ENCODE measurements around the gene MXD3. TPM values are rescaled to one million over a fixed set of nuclear protein-coding genes. Genes with fewer than 3 reads are reported as not detected.

The MXD3 gene
- total and polyA plus RNA-seq, 2 experiments from 2014 or later = 9.9 to 11.6 TPM

- no peak for TF ChIP-seq STAT1 (IDR thresholded peaks at IDR 0.05; ENCODE audit: unreplicated experiment)
- TF ChIP-seq ZNF114 (CRISPR knock-in tag; IDR thresholded peaks at IDR 0.05) = no peak
- TF ChIP-seq REST (IDR thresholded peaks at IDR 0.05; ENCODE audit: unreplicated experiment) = no peak
- ATAC-seq (no peak), DNase-seq (ENCODE audit: low spot score) (no peak)
- Mint-ChIP-seq H3K36me3 (ENCODE audit: low read depth) (peaks cover 84% of the 10 kb centered on the region), H3K27me3 (ENCODE audit: insufficient read depth, low read depth, poor library complexity) (no peaks in the 10 kb centered on the region), H3K9me3 (no peaks in the 10 kb centered on the region), H3K4me1 (no peaks in the 10 kb centered on the region), H3K27ac (no peak overlapping the region), H3K4me3 (no peak overlapping the region)
- H3F3A ChIP-seq (replicated peaks; ENCODE audit: low read depth) = peaks cover 11% of the 10 kb centered on the region; the same call in 1 of the 2 replicates
- H2AFZ ChIP-seq = no peak overlapping the region
- no peak overlapping the region for H3K4me3 ChIP-seq
- no peaks in the 10 kb centered on the region for H3K4me1 ChIP-seq (ENCODE audit: insufficient read depth)
- H4K20me1 ChIP-seq (replicated peaks; ENCODE audit: insufficient read depth) = peaks cover 17% of the 10 kb centered on the region
- H3K27ac ChIP-seq (ENCODE audit: low read depth) = no peak overlapping the region
- no peaks in the 10 kb centered on the region for H3K9me2 ChIP-seq (ENCODE audit: insufficient read depth)
- H3K4me2 ChIP-seq = no peak overlapping the region
- no peaks in the 10 kb centered on the region for H3K27me3 ChIP-seq (ENCODE audit: insufficient read depth)
- H3K36me3 ChIP-seq (ENCODE audit: insufficient read depth) = peaks cover 65% of the 10 kb centered on the region
- H3K79me2 ChIP-seq (replicated peaks; ENCODE audit: insufficient read depth) = 0 out of 2 replicates have a peak, but pooled peaks cover 4% of the 10 kb centered on the region
These were observed 34.8 kb downstream of the MXD3 start for GRCh38 chr5:177276886-177277285.

GRCh38 chr5:177275883-177276282, 35.8 kb downstream of the MXD3 start:
- Histone ChIP-seq H3K27me3 (ENCODE audit: insufficient read depth) (no peaks in the 10 kb centered on the region), H2AFZ (no peak overlapping the region), H3K27ac (ENCODE audit: low read depth) (no peak overlapping the region), H3K36me3 (ENCODE audit: insufficient read depth) (peaks cover 62% of the 10 kb centered on the region), H3K9me2 (ENCODE audit: insufficient read depth) (no peaks in the 10 kb centered on the region), H4K20me1 (replicated peaks; ENCODE audit: insufficient read depth) (peaks cover 16% of the 10 kb centered on the region), H3F3A (replicated peaks; ENCODE audit: low read depth) (peaks cover 11% of the 10 kb centered on the region; the same call in 1 of the 2 replicates), H3K4me1 (ENCODE audit: insufficient read depth) (no peaks in the 10 kb centered on the region), H3K79me2 (replicated peaks; ENCODE audit: insufficient read depth) (peaks cover 4% of the 10 kb centered on the region; the same call in 1 of the 2 replicates), H3K4me2 (no peak overlapping the region), H3K4me3 (no peak overlapping the region)
- Mint-ChIP-seq H3K27ac (no peak overlapping the region), H3K4me3 (no peak overlapping the region), H3K36me3 (ENCODE audit: low read depth) (peaks cover 85% of the 10 kb centered on the region), H3K9me3 (no peaks in the 10 kb centered on the region; the same call in 2 of the 3 replicates), H3K4me1 (no peaks in the 10 kb centered on the region), H3K27me3 (ENCODE audit: insufficient read depth, low read depth, poor library complexity) (no peaks in the 10 kb centered on the region)
- DNase-seq (ENCODE audit: low spot score) (no peak), ATAC-seq (no peak)
- no peak for TF ChIP-seq NANOG (IDR thresholded peaks at IDR 0.05; ENCODE audit: borderline replicate concordance)

GRCh38 chr5:177271113-177271512, 40.6 kb downstream of the MXD3 start:
- DNase-seq (ENCODE audit: low spot score) (no peak), ATAC-seq (no peak)
- Mint-ChIP-seq H3K27ac (no peak overlapping the region), H3K4me1 (no peaks in the 10 kb centered on the region), H3K27me3 (ENCODE audit: insufficient read depth, low read depth, poor library complexity) (peaks cover 6% of the 10 kb centered on the region), H3K4me3 (no peak overlapping the region), H3K36me3 (ENCODE audit: low read depth) (peaks cover 87% of the 10 kb centered on the region), H3K9me3 (no peaks in the 10 kb centered on the region; the same call in 2 of the 3 replicates)
- H3K27ac ChIP-seq (ENCODE audit: low read depth) = no peak overlapping the region
- no peak overlapping the region for H3K4me2 ChIP-seq
- no peak overlapping the region for H3K4me3 ChIP-seq
- H3K79me2 ChIP-seq (replicated peaks; ENCODE audit: insufficient read depth) = peaks cover 11% of the 10 kb centered on the region; the same call in 1 of the 2 replicates
- peaks cover 30% of the 10 kb centered on the region for H4K20me1 ChIP-seq (replicated peaks; ENCODE audit: insufficient read depth)
- peaks cover 3% of the 10 kb centered on the region; the same call in 1 of the 2 replicates for H3F3A ChIP-seq (replicated peaks; ENCODE audit: low read depth)
- H3K36me3 ChIP-seq (ENCODE audit: insufficient read depth) = peaks cover 68% of the 10 kb centered on the region
- no peaks in the 10 kb centered on the region for H3K4me1 ChIP-seq (ENCODE audit: insufficient read depth)
- H2AFZ ChIP-seq = no peak overlapping the region
- H3K9me2 ChIP-seq (ENCODE audit: insufficient read depth) = no peaks in the 10 kb centered on the region
- H3K27me3 ChIP-seq (ENCODE audit: insufficient read depth) = no peaks in the 10 kb centered on the region
- TF ChIP-seq EZH2 (IDR thresholded peaks at IDR 0.05; ENCODE audit: low read depth, unreplicated experiment) (no peak), REST (IDR thresholded peaks at IDR 0.05; ENCODE audit: unreplicated experiment) (no peak), CREB1 (CRISPR knock-in tag; IDR thresholded peaks at IDR 0.05; ENCODE audit: low read depth) (no peak), ZNF114 (CRISPR knock-in tag; IDR thresholded peaks at IDR 0.05) (no peak)

Measured in GM23338 (cell line).